ENCODE results near the gene TMEM221. TPM values are rescaled to one million over a fixed set of nuclear protein-coding genes. Genes with fewer than 3 reads are reported as not detected.
A peak's percentile ranks its signal among the peaks of the same experiment; 100 is the strongest.

TMEM221 gene
- total RNA-seq, 1 donor from 2014 or later = 0.49 TPM

DNA sequence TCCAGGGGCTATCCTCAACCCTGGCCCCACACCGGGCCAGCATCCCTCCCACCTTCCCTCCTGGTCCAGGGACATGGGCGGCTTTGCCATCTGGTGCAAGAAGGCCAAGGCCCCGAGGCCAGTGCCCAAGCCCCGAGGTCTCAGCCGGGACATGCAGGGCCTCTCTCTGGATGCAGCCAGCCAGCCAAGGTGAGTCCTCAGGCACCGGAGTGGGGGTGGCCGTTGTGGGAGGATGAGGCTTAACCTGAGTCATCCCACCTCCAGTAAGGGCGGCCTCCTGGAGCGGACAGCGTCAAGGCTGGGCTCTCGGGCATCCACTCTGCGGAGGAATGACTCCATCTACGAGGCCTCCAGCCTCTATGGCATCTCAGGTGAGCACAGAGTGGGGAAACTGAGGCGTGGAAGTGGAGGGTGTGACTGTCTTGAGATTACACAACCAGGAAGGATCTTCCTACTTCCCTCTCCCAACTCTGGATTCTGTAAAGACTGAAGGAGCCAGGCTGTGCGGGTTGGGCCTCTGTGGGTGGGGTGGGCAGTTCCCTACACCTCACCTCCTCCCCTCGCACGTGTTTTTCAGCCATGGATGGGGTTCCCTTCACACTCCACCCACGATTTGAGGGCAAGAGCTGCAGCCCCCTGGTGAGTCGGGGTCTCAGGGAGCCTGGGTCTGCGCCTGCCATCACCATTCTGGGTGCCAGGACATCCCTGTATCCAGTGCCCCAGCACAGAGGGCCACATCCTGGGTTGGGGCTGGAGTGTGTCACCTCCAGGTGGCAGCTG, 24.8 kb downstream of the TMEM221 start:
- DNase-seq (ENCODE audit: extremely low spot score in 2 of 2) = no peak
- TF ChIP-seq, protein P1, sequence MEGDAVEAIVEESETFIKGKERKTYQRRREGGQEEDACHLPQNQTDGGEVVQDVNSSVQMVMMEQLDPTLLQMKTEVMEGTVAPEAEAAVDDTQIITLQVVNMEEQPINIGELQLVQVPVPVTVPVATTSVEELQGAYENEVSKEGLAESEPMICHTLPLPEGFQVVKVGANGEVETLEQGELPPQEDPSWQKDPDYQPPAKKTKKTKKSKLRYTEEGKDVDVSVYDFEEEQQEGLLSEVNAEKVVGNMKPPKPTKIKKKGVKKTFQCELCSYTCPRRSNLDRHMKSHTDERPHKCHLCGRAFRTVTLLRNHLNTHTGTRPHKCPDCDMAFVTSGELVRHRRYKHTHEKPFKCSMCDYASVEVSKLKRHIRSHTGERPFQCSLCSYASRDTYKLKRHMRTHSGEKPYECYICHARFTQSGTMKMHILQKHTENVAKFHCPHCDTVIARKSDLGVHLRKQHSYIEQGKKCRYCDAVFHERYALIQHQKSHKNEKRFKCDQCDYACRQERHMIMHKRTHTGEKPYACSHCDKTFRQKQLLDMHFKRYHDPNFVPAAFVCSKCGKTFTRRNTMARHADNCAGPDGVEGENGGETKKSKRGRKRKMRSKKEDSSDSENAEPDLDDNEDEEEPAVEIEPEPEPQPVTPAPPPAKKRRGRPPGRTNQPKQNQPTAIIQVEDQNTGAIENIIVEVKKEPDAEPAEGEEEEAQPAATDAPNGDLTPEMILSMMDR (IDR thresholded peaks at IDR 0.05) = no peak
- no peak for TF ChIP-seq POLR2A (IDR thresholded peaks at IDR 0.05)
- no peak for TF ChIP-seq POLR2AphosphoS5 (IDR thresholded peaks at IDR 0.05; ENCODE audit: insufficient read depth in 1 of 2, low read depth in 1 of 2)
- intact Hi-C loops (cut with DNase I) = no loop called here
- Histone ChIP-seq H3K36me3 (no peaks in the 10 kb centered on the region), H3K27me3 (no peaks in the 10 kb centered on the region), H3K27ac (no peak overlapping the region), H3K4me3 (no peak overlapping the region), H3K9me3 (no peaks in the 10 kb centered on the region), H3K4me1 (peaks cover 22% of the 10 kb centered on the region)

DNA sequence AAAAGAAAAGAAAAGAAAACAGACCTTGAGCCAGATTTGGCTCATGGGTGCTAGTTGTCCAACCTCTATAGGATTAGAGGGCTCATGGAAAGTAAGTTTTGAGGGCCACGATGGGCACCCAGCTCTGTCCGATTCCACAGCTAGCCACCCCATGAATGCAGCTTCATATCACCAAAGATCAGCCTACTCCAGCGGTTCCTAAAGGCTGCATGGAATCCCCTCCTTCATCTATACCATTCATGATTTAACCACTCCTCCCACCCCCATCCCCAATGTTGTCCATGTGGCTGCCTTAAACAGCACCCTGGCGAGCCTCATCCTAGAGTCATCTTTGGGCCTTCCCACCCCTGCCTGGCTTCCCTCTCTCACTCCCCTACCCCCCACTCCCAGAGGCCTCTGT, 26.5 kb downstream of the TMEM221 start:
- Histone ChIP-seq H3K4me1 (peaks cover 22% of the 10 kb centered on the region), H3K27ac (no peak overlapping the region), H3K27me3 (no peaks in the 10 kb centered on the region), H3K36me3 (no peaks in the 10 kb centered on the region), H3K4me3 (no peak overlapping the region), H3K9me3 (no peaks in the 10 kb centered on the region)
- no peak for DNase-seq (ENCODE audit: extremely low spot score in 2 of 2)
- TF ChIP-seq, protein P1 (IDR thresholded peaks at IDR 0.05) = no peak
- TF ChIP-seq POLR2AphosphoS5 (IDR thresholded peaks at IDR 0.05; ENCODE audit: insufficient read depth in 1 of 2, low read depth in 1 of 2) = no peak
- no peak for TF ChIP-seq POLR2A (IDR thresholded peaks at IDR 0.05)
- intact Hi-C loops (cut with DNase I) = no loop called here

DNA sequence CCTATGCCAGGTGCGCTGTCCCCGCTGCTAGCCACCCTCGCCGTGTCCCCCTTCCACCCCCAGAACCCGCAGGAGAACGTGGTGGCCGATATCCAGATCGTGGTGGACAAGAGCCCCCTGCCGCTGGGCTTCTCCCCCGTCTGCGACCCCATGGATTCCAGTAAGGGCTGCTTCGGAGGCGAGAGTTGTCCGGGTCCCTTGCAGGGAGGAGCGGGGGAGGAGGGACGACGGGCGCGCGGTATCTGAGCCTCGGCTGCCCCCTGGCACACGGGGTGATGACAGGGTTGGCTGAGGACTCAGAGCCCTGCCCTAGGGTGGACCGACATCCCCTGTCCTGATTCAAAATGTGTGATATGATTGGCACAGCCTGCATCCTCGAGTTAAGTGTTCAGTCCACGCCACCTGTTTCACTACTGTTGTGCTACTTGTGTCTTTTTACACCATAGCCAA, 28.0 kb downstream of the TMEM221 start:
- TF ChIP-seq POLR2A (IDR thresholded peaks at IDR 0.05) (no peak), POLR2AphosphoS5 (IDR thresholded peaks at IDR 0.05; ENCODE audit: insufficient read depth in 1 of 2, low read depth in 1 of 2) (no peak)
- TF ChIP-seq, protein P1 (IDR thresholded peaks at IDR 0.05) = no peak
- intact Hi-C loops (cut with DNase I) = no loop called here
- H3K9me3 ChIP-seq = no peaks in the 10 kb centered on the region
- peak overlapping the region; percentile 76 to 93 for H3K4me3 ChIP-seq
- DNase-seq (ENCODE audit: extremely low spot score in 2 of 2) = no peak
- H3K4me1 ChIP-seq = peaks cover 22% of the 10 kb centered on the region
- H3K36me3 ChIP-seq = no peaks in the 10 kb centered on the region
- H3K27ac ChIP-seq = peak overlapping the region; percentile 76
- no peaks in the 10 kb centered on the region for H3K27me3 ChIP-seq

DNA sequence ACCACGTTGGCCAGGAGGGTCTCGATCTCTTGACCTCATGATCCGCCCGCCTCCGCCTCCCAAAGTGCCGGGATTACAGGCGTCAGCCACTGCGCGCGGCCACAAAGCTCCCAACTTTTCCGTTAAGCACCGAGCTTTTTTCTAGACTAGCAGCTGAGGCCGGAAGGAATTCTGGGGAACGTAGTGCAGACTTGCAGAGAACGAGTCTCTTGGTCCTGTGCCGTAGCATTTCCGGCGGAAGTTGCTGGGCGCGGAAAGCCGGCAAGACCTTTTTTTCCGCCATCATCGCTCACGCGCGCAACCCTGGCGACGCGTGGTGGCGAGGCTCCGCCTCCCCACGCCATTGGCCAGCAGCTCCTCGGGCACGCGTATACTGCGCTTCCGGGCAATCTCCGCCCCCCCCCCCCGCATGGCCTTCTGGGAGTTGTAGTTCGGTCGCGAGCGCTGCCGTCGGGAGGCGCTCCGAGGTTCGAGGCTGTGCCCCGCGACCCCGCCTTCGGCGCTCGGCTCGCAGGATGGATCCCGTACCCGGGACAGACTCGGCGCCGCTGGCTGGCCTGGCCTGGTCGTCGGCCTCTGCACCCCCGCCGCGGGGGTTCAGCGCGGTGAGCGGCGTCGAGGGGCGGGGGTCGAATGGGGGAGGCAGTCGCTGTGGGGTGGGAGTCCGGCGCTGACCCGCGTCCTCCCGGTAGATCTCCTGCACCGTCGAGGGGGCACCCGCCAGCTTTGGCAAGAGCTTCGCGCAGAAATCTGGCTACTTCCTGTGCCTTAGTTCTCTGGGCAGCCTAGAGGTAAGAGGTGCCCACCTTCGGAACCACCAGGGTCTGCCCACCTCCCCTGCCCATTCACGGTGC, 28.6 kb downstream of the TMEM221 start, which contains the start of gene MVB12A:
Gene MVB12A, plus strand, starts transcription at position 427 of the 854 bp plus-strand sequence. Its CDS starts 89 bp downstream, at position 516.
- H3K27ac ChIP-seq = peak within 1 kb of the TSS; percentile 80
- intact Hi-C loops (cut with DNase I) = no loop called here
- H3K4me3 ChIP-seq = peak within 1 kb of the TSS; percentile 76 to 93
- H3K4me1 ChIP-seq = peaks cover 19% of the 10 kb centered on the region
- H3K36me3 ChIP-seq = no peaks in the 10 kb centered on the region
- DNase-seq (ENCODE audit: extremely low spot score in 2 of 2) = peak in 1 of 2 donors; percentile 99
- no peaks in the 10 kb centered on the region for H3K9me3 ChIP-seq
- no peak for TF ChIP-seq POLR2A (IDR thresholded peaks at IDR 0.05)
- peak; percentile 89 to 98 for TF ChIP-seq POLR2AphosphoS5 (IDR thresholded peaks at IDR 0.05; ENCODE audit: insufficient read depth in 1 of 2, low read depth in 1 of 2)
- TF ChIP-seq, protein P1 (IDR thresholded peaks at IDR 0.05) = no peak
- H3K27me3 ChIP-seq = no peaks in the 10 kb centered on the region
